AG09319 (cell line): ENCODE data around the gene TIFAB.
A peak's percentile ranks its signal among the peaks of the same experiment; 100 is the strongest.

ENCODE experiments used
- DNase-seq: peaks from one replicate; pipeline ENCODE4 v3.0.0-alpha.2; 2010; ENCODE audit warnings: low read depth; ENCODE audit errors: extremely low read depth
- CTCF ChIP-seq: IDR thresholded peaks from 2 replicates; pipeline ENCODE4 v1.5.1; 2011; ENCODE audit warnings: low read depth, mild to moderate bottlenecking, inconsistent platforms, low read length, moderate library complexity

TIFAB gene

GRCh38 chr5:135462304-135462703 lies 10.2 kb upstream of the TIFAB start:
- peak; percentile 42 for TF ChIP-seq CTCF
- no peak for DNase-seq

- TF ChIP-seq CTCF: no peak
- no peak for DNase-seq
Measured at GRCh38 chr5:135461481-135462151, 9.5 kb upstream of the TIFAB start.

- TF ChIP-seq CTCF: no peak
Measured at GRCh38 chr5:135460246-135461033, 8.3 kb upstream of the TIFAB start.

GRCh38 chr5:135458921-135459331 lies 6.8 kb upstream of the TIFAB start:
- DNase-seq: no peak
- no peak for TF ChIP-seq CTCF

More at GRCh38 chr5:135460246-135461033, 8.3 kb upstream of the TIFAB start:
- DNase-seq: no peak

GRCh38 chr5:135458356-135458755 lies 6.2 kb upstream of the TIFAB start:
- no peak for TF ChIP-seq CTCF

GRCh38 chr5:135457424-135458071 lies 5.4 kb upstream of the TIFAB start:
- no peak for DNase-seq
- TF ChIP-seq CTCF: peak; percentile 66

More at GRCh38 chr5:135458356-135458755, 6.2 kb upstream of the TIFAB start:
- no peak for DNase-seq
